Motor neuron (in vitro differentiated cells): ENCODE results near the gene BCAR3. TPM values are rescaled to one million over a fixed set of nuclear protein-coding genes. Genes with fewer than 3 reads are reported as not detected.
"Not testable (repeated sequence)": the region's sequence is repeated elsewhere in the genome, so short reads cannot be mapped to it uniquely, and the experiment has no call there.

Source experiments
- ATAC-seq, 8 experiments: fragments of 200-7000 bp; cut with Tn5 transposase; replicated peaks in 6 of 8; 2 replicates each; pipeline ENCODE4 v1.8.0; 2021; ENCODE audit warnings: mild to moderate bottlenecking in 8 of 8, moderate library complexity in 8 of 8
- H3K27ac ChIP-seq, 2 donors: fragments of 250-450 bp; sonication (Bioruptor Pico); 2 replicates each; pipeline ENCODE4 v1.9.0; 2021; ENCODE audit warnings: antibody characterized with exemption in 2 of 2, mild to moderate bottlenecking in 2 of 2, moderate library complexity in 1 of 2
- H3K4me1 ChIP-seq, 2 donors: fragments of 250-450 bp; sonication (Bioruptor Pico); replicated peaks in 1 of 2; 2 replicates each; pipeline ENCODE4 v1.6.1; 2021; ENCODE audit warnings: antibody characterized with exemption in 2 of 2, mild to moderate bottlenecking in 2 of 2, moderate library complexity in 1 of 2
- H3K4me3 ChIP-seq, 5 donors: fragments of 250-450 bp; sonication (Bioruptor Pico); 2 replicates each; pipeline ENCODE4 v1.9.0; 2021; ENCODE audit warnings: antibody characterized with exemption in 5 of 5, mild to moderate bottlenecking in 5 of 5, moderate library complexity in 4 of 5
- WGBS, 10 experiments: fragments of 450-650 bp; shearing (Covaris generic); methylation state at CpG; one replicate each; pipeline ENCODE4 v1.0.0; 2022; 5-methylcytosine and 5-hydroxymethylcytosine counted together
- in situ Hi-C, 9 experiments: fragments of 400-800 bp; cut with MboI; loops; one replicate each; pipeline ENCODE4 v1.15.0; 2021; ENCODE audit warnings: low sequenced_read_pairs in 9 of 9, low pct_unique_long_range_greater_than_20kb in 2 of 9; ENCODE audit not compliant: unreplicated experiment in 9 of 9
- total RNA-seq, 8 experiments: library from RNA; unstranded; fragments of 300-600 nt; gene quantifications; 2 replicates each; pipeline versions ENCODE4 v1.2.3 to v1.2.4, GENCODE V29; 2022

Gene BCAR3
- total RNA-seq, 8 experiments from 2014 or later, result 7.9 to 49.4 (median 20.3) TPM

- H3K4me3 ChIP-seq, result no peak overlapping the region
- in situ Hi-C loops, result no loop called here
- H3K27ac ChIP-seq, result no peak overlapping the region
- ATAC-seq, result no peak
- 40 to 100% (median 95%) methylated on average over 1 to 4 of the region's 4 CpGs; no CpG with 5 or more reads in 3 of the 10 experiments for WGBS, 10 experiments
- H3K4me1 ChIP-seq, result no peaks in the 10 kb centered on the region
Measured at GRCh38 chr1:93565496-93566206, 116.0 kb downstream of the BCAR3 start.

GRCh38 chr1:93559695-93560094 is 121.9 kb downstream of the BCAR3 start:
- in situ Hi-C loops, result no loop called here
- Histone ChIP-seq H3K4me3 (no peak overlapping the region), H3K4me1 (no peaks in the 10 kb centered on the region), H3K27ac (no peak overlapping the region)
- no peak for ATAC-seq

- H3K4me3 ChIP-seq, result no peak overlapping the region
- H3K27ac ChIP-seq, result no peak overlapping the region
- 79 to 100% (median 96%) methylated on average over 2 of the region's 2 CpGs for WGBS, 10 experiments
- in situ Hi-C loops, result no loop called here
- H3K4me1 ChIP-seq, result no peaks in the 10 kb centered on the region
- no peak for ATAC-seq
Measured at GRCh38 chr1:93559045-93559444, 122.6 kb downstream of the BCAR3 start.

GRCh38 chr1:93556291-93556690 is 125.3 kb downstream of the BCAR3 start:
- 83 to 100% (median 90%) methylated on average over 1 to 2 of the region's 2 CpGs; no CpG with 5 or more reads in 3 of the 10 experiments for WGBS, 10 experiments
- H3K4me3 ChIP-seq, result no peak overlapping the region
- ATAC-seq, result no peak
- H3K4me1 ChIP-seq, result peaks cover 13 to 19% of the 10 kb centered on the region in 2 donors
- in situ Hi-C loops, result no loop called here
- no peak overlapping the region for H3K27ac ChIP-seq

GRCh38 chr1:93554883-93555872 is 126.5 kb downstream of the BCAR3 start:
- H3K4me1 ChIP-seq, result peaks cover 13 to 19% of the 10 kb centered on the region in 2 donors
- no peak overlapping the region for H3K4me3 ChIP-seq
- 81 to 98% (median 93%) methylated on average over 4 to 7 of the region's 7 CpGs for WGBS, 10 experiments
- no peak for ATAC-seq
- no peak overlapping the region for H3K27ac ChIP-seq
- in situ Hi-C loops, result no loop called here

GRCh38 chr1:93553886-93554490 is 127.6 kb downstream of the BCAR3 start:
- 60 to 92% (median 83%) methylated on average over 1 to 4 of the region's 4 CpGs; no CpG with 5 or more reads in 1 of the 10 experiments for WGBS, 10 experiments
- in situ Hi-C loops, ATAC-seq, H3K27ac ChIP-seq, H3K4me3 ChIP-seq: not testable (repeated sequence)
- peaks cover 13 to 19% of the 10 kb centered on the region in 2 donors for H3K4me1 ChIP-seq

GRCh38 chr1:93552741-93553455 is 128.7 kb downstream of the BCAR3 start:
- in situ Hi-C loops, result no loop called here
- no peak overlapping the region for H3K4me3 ChIP-seq
- H3K4me1 ChIP-seq, result peaks cover 13 to 19% of the 10 kb centered on the region in 2 donors
- ATAC-seq, result peak; percentile 50 to 92 (median 86)
- no peak overlapping the region for H3K27ac ChIP-seq
- WGBS, 10 experiments, result 17 to 100% (median 45%) methylated on average over 3 to 8 of the region's 9 CpGs

- no peak overlapping the region for H3K27ac ChIP-seq
- H3K4me3 ChIP-seq, result no peak overlapping the region
- 75 to 100% (median 95%) methylated on average over 2 to 4 of the region's 4 CpGs for WGBS, 10 experiments
- ATAC-seq, result no peak
- in situ Hi-C loops, result no loop called here
- H3K4me1 ChIP-seq, result peaks cover 13 to 19% of the 10 kb centered on the region in 2 donors
Measured at GRCh38 chr1:93549811-93550210, 131.8 kb downstream of the BCAR3 start.

- in situ Hi-C loops, result no loop called here
- peaks cover 13 to 19% of the 10 kb centered on the region in 2 donors for H3K4me1 ChIP-seq
- H3K4me3 ChIP-seq, result no peak overlapping the region
- no peak for ATAC-seq
- WGBS, 10 experiments, result 82 to 100% (median 94%) methylated on average over 1 of the region's 1 CpG
- no peak overlapping the region for H3K27ac ChIP-seq
Measured at GRCh38 chr1:93549131-93549530, 132.5 kb downstream of the BCAR3 start.

- no peak overlapping the region for H3K27ac ChIP-seq
- WGBS, 10 experiments, result 85 to 100% (median 97%) methylated on average over 2 to 3 of the region's 3 CpGs
- in situ Hi-C loops, result no loop called here
- H3K4me1 ChIP-seq, result no peaks in the 10 kb centered on the region
- ATAC-seq, result no peak
- no peak overlapping the region for H3K4me3 ChIP-seq
Measured at GRCh38 chr1:93546162-93546863, 135.3 kb downstream of the BCAR3 start.

- in situ Hi-C loops, result no loop called here
- no peak overlapping the region for H3K27ac ChIP-seq
- no peaks in the 10 kb centered on the region for H3K4me1 ChIP-seq
- WGBS, 10 experiments, result 14 to 91% (median 78%) methylated on average over 1 of the region's 1 CpG
- H3K4me3 ChIP-seq, result no peak overlapping the region
- peak in 2 of 8 experiments; percentile 57 to 70 for ATAC-seq
Measured at GRCh38 chr1:93542398-93542797, 139.2 kb downstream of the BCAR3 start.

- ATAC-seq, result no peak
- H3K4me1 ChIP-seq, result no peaks in the 10 kb centered on the region
- no peak overlapping the region for H3K4me3 ChIP-seq
- no peak overlapping the region for H3K27ac ChIP-seq
- WGBS, 10 experiments, result 58 to 97% (median 85%) methylated on average over 3 to 4 of the region's 4 CpGs
- in situ Hi-C loops, result no loop called here
Measured at GRCh38 chr1:93541045-93541444, 140.6 kb downstream of the BCAR3 start.
